ENCODE results near the gene PGK1.
"Not testable (repeated sequence)": the region's sequence is repeated elsewhere in the genome, so short reads cannot be mapped to it uniquely, and the experiment has no call there.

Gene PGK1

GRCh38 chrX:78116766-78117165 is 12.7 kb downstream of the PGK1 start:
- DNase-seq = no peak

GRCh38 chrX:78118628-78119027 is 14.6 kb downstream of the PGK1 start:
- no peak for DNase-seq

- DNase-seq = no peak
Measured at GRCh38 chrX:78119521-78120227, 15.6 kb downstream of the PGK1 start.

GRCh38 chrX:78123190-78123589 is 19.1 kb downstream of the PGK1 start:
- DNase-seq = no peak

- DNase-seq = no peak
Measured at GRCh38 chrX:78124307-78124706, 20.3 kb downstream of the PGK1 start.

GRCh38 chrX:78125148-78125547 is 21.1 kb downstream of the PGK1 start:
- no peak for DNase-seq

- not testable (repeated sequence) for DNase-seq
Measured at GRCh38 chrX:78125781-78126180, 21.7 kb downstream of the PGK1 start.

GRCh38 chrX:78129714-78130113 is 25.7 kb downstream of the PGK1 start:
- DNase-seq = no peak

- DNase-seq = no peak
Measured at GRCh38 chrX:78130396-78130795, 26.3 kb downstream of the PGK1 start.

- DNase-seq = no peak
Measured at GRCh38 chrX:78131117-78131516, 27.1 kb downstream of the PGK1 start.

- DNase-seq = no peak
Measured at GRCh38 chrX:78133238-78133960, 29.4 kb downstream of the PGK1 start.

GRCh38 chrX:78139160-78140123 is 35.4 kb downstream of the PGK1 start, which contains the start of gene TAF9B:
TAF9B (minus strand) TSS chrX:78139650; CDS start chrX:78139611, 39 bp downstream.
- peak; percentile 88 for DNase-seq

- DNase-seq = no peak
Measured at GRCh38 chrX:78140206-78140605, 36.2 kb downstream of the PGK1 start.

GRCh38 chrX:78147002-78147540 is 43.0 kb downstream of the PGK1 start:
- DNase-seq = not testable (repeated sequence)

GRCh38 chrX:78157373-78157772 is 53.3 kb downstream of the PGK1 start:
- not testable (repeated sequence) for DNase-seq

GRCh38 chrX:78157846-78158245 is 53.8 kb downstream of the PGK1 start:
- not testable (repeated sequence) for DNase-seq

GRCh38 chrX:78160711-78161110 is 56.7 kb downstream of the PGK1 start:
- not testable (repeated sequence) for DNase-seq

GRCh38 chrX:78163175-78163574 is 59.1 kb downstream of the PGK1 start:
- not testable (repeated sequence) for DNase-seq

- no peak for DNase-seq
Measured at GRCh38 chrX:78165425-78165824, 61.4 kb downstream of the PGK1 start.

- DNase-seq = no peak
Measured at GRCh38 chrX:78168065-78168464, 64.0 kb downstream of the PGK1 start.
